ENCODE measurements around the gene ROBO4. TPM values are rescaled to one million over a fixed set of nuclear protein-coding genes. Genes with fewer than 3 reads are reported as not detected.

ROBO4 gene
- total RNA-seq, 4 donors from 2014 or later = 5.6 to 18.1 (median 12.0) TPM

DNA sequence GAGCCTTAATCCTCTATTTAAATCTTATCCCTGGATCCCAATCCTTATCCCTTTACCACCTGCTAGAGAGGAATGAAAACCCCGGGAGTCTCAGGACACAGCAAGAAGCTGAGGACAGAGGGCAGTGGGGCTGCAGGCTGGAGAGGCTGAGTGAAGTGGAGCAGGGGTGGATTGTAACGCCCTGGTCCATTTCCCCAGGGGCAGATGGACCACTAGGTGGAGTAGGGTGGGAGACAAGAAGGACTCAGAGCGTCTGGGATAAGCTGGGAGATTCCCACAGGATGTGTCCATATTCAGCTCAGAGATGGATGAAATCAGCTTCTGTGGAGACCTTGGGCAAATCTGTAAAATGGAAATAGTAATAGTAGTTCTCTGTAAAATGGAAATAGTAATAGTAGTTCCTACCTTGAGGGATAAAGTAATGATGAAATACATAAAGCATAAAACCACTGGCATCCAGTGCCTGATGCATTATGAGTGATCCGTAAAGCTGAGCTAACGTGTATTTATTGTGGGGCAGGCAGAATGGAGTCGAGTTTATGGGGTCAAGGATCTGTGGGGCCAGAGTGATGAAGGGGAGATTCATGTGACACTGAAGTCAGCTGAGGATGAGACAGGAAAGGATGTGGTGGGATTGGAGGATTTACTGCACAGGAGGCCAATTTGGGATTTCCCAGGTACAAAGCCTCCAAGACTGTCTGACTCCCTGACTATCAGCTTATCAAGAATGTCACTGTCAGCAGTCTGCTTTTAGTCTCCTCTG, 1.9 kb upstream of the ROBO4 start:
- peak in 1 of 2 donors; percentile 58 for DNase-seq (ENCODE audit: low spot score in 2 of 2)
- TF ChIP-seq CTCF (IDR thresholded peaks at IDR 0.05) = no peak
- no peak for TF ChIP-seq POLR2A (IDR thresholded peaks at IDR 0.05)
- intact Hi-C loops (cut with DNase I; ENCODE audit: low total_unique reads) = no loop called here
- 67 to 72% methylated on average over 6 of the region's 6 CpGs for WGBS, 2 donors
- H3K4me3 ChIP-seq (ENCODE audit: low read depth, poor library complexity, severe bottlenecking) = no peak overlapping the region

- H3K4me3 ChIP-seq (ENCODE audit: low read depth, poor library complexity, severe bottlenecking) = no peak overlapping the region
- intact Hi-C loops (cut with DNase I; ENCODE audit: low total_unique reads) = no loop called here
- WGBS, 2 donors = 39 to 41% methylated on average over 5 of the region's 5 CpGs
- peak in 1 of 2 donors; percentile 84 for DNase-seq (ENCODE audit: low spot score in 2 of 2)
- TF ChIP-seq CTCF (IDR thresholded peaks at IDR 0.05) = no peak
- TF ChIP-seq POLR2A (IDR thresholded peaks at IDR 0.05) = no peak
Observed at GRCh38 chr11:124898711-124899110, 1.0 kb upstream of the ROBO4 start.

DNA sequence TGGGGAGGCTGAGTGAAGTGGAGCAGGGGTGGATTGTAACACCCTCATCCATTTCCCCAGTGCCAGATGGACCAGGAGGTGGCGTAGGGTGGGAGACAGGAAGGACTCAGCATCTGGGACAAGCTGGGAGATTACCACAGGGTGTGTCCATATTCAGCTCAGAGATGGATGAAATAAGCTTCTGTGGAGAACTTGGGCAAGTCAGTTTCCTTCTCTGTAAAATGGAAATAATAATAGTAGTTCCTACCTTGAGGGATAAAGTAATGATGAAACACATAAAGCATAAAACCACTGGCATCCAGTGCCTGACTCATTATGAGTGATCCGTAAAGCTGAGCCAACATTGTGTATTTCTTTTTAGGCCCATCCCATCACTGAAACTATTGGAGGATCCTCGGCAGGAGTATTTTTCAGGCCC, 607 bp upstream of the ROBO4 start:
- peak in 1 of 2 donors; percentile 82 for DNase-seq (ENCODE audit: low spot score in 2 of 2)
- no peak for TF ChIP-seq POLR2A (IDR thresholded peaks at IDR 0.05)
- TF ChIP-seq CTCF (IDR thresholded peaks at IDR 0.05) = no peak
- intact Hi-C loops (cut with DNase I; ENCODE audit: low total_unique reads) = no loop called here
- H3K4me3 ChIP-seq (ENCODE audit: low read depth, poor library complexity, severe bottlenecking) = no peak overlapping the region
- WGBS, 2 donors = 36 to 42% methylated on average over 3 of the region's 3 CpGs

- intact Hi-C loops (cut with DNase I; ENCODE audit: low total_unique reads) = no loop called here
- peak in 1 of 2 donors; percentile 84 for DNase-seq (ENCODE audit: low spot score in 2 of 2)
- H3K4me3 ChIP-seq (ENCODE audit: low read depth, poor library complexity, severe bottlenecking) = peak overlapping the region; percentile 2
- TF ChIP-seq POLR2A (IDR thresholded peaks at IDR 0.05) (no peak), CTCF (IDR thresholded peaks at IDR 0.05) (no peak)
- WGBS, 2 donors = 44 to 63% methylated on average over 9 of the region's 9 CpGs
Observed at GRCh38 chr11:124896821-124897391, 759 bp downstream of the ROBO4 start.

GRCh38 chr11:124896071-124896750, 1.5 kb downstream of the ROBO4 start:
- intact Hi-C loops (cut with DNase I; ENCODE audit: low total_unique reads) = no loop called here
- DNase-seq (ENCODE audit: low spot score in 2 of 2) = peak in 1 of 2 donors; percentile 83
- WGBS, 2 donors = 75 to 81% methylated on average over 13 to 16 of the region's 16 CpGs

More at GRCh38 chr11:124896071-124896750, 1.5 kb downstream of the ROBO4 start:
- TF ChIP-seq POLR2A (IDR thresholded peaks at IDR 0.05) = no peak
- no peak for TF ChIP-seq CTCF (IDR thresholded peaks at IDR 0.05)
- H3K4me3 ChIP-seq (ENCODE audit: low read depth, poor library complexity, severe bottlenecking) = no peak overlapping the region

Measured in lower leg skin (tissue), 4 donors.